Activated CD4-positive, alpha-beta T cell treated with anti-CD3 and anti-CD28 coated beads, Interleukin-2, amount 10 ng/mL, durations not matched to agents 24 days and 14 days (primary cell): ENCODE measurements around the gene CHST3. TPM values are rescaled to one million over a fixed set of nuclear protein-coding genes. Genes with fewer than 3 reads are reported as not detected.

ENCODE experiments used
- DNase-seq: peaks from one replicate; pipeline ENCODE4 v3.0.0; 2022
- H3K27ac Mint-ChIP-seq: one replicate; pipeline ENCODE4 v1.8.0; 2022; ENCODE audit warnings: mild to moderate bottlenecking, mixed read lengths
- H3K27me3 Mint-ChIP-seq: one replicate; pipeline ENCODE4 v1.8.0; 2022; ENCODE audit warnings: mixed read lengths
- H3K36me3 Mint-ChIP-seq: one replicate; pipeline ENCODE4 v1.8.0; 2022; ENCODE audit warnings: low read depth, mild to moderate bottlenecking, mixed read lengths
- H3K4me1 Mint-ChIP-seq: one replicate; pipeline ENCODE4 v1.8.0; 2021; ENCODE audit warnings: mixed read lengths
- H3K4me3 Mint-ChIP-seq: one replicate; pipeline ENCODE4 v1.8.0; 2022; ENCODE audit warnings: mild to moderate bottlenecking, moderate library complexity, mixed read lengths
- H3K9me3 Mint-ChIP-seq: one replicate; pipeline ENCODE4 v1.8.0; 2021; ENCODE audit warnings: mixed read lengths
- intact Hi-C: fragments of 100-400 bp; cut with micrococcal nuclease; formaldehyde crosslinking; loops from one replicate; pipeline ENCODE4 v1.15.1; 2023
- total RNA-seq: library from RNA; stranded (reverse); gene quantifications from 2 replicates; pipeline ENCODE4 v1.2.3, GENCODE V29; 2022

Gene CHST3
- total RNA-seq, 1 donor from 2014 or later, result 0.63 TPM

DNA sequence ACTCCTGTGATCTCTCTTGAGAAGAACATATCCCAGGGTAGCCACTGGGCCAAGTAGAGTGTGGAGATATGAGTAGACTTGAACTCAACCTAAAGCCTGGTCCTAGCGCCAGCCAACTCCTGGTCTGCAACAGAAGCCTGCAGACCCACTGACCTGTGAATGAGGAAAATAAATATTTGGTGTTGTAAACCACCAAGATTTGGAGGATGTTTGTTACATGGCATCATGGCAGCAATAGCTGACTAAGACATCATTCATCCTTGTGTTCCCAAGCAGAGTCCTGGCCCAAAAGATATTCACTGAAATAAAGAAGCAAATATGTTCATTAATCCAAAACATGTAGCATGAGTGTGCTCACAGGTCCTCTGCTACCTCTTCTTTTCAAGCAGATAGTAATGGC, 26.0 kb upstream of the CHST3 start:
- no peak overlapping the region for H3K27ac Mint-ChIP-seq
- no peak for DNase-seq
- intact Hi-C loops, result loop anchor here (10.0 kb wide), 1 partner anchor 397 kb away; no protein-coding TSS in a partner anchor
- peaks cover 8% of the 10 kb centered on the region for H3K36me3 Mint-ChIP-seq
- H3K27me3 Mint-ChIP-seq, result peaks cover 4% of the 10 kb centered on the region
- no peak overlapping the region for H3K4me3 Mint-ChIP-seq
- H3K9me3 Mint-ChIP-seq, result peaks cover 43% of the 10 kb centered on the region
- H3K4me1 Mint-ChIP-seq, result peaks cover 14% of the 10 kb centered on the region

DNA sequence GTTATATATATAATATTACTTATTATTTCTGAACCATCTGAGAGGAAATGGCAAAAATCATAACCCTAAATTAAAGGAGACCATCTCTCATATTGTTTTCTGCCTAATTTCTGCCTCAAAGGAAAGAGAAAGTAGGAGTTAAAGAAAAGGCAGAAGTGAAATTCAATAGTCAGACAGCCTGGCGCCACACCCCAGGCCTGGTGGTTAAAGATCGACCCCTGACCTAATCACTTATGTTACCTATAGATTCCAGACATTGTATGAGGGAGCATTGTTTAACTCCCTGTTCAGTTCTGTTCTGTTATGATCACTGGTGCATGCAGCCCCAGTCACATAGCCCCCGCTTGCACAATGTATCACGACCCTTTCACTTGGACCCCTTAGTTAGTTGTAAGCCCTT, 24.9 kb upstream of the CHST3 start:
- no peak overlapping the region for H3K27ac Mint-ChIP-seq
- H3K9me3 Mint-ChIP-seq, result peaks cover 43% of the 10 kb centered on the region
- H3K4me3 Mint-ChIP-seq, result no peak overlapping the region
- intact Hi-C loops, result loop anchor here (10.0 kb wide), 1 partner anchor 395 kb away; no protein-coding TSS in a partner anchor
- no peak for DNase-seq
- H3K4me1 Mint-ChIP-seq, result peaks cover 5% of the 10 kb centered on the region
- peaks cover 4% of the 10 kb centered on the region for H3K27me3 Mint-ChIP-seq
- peaks cover 7% of the 10 kb centered on the region for H3K36me3 Mint-ChIP-seq

DNA sequence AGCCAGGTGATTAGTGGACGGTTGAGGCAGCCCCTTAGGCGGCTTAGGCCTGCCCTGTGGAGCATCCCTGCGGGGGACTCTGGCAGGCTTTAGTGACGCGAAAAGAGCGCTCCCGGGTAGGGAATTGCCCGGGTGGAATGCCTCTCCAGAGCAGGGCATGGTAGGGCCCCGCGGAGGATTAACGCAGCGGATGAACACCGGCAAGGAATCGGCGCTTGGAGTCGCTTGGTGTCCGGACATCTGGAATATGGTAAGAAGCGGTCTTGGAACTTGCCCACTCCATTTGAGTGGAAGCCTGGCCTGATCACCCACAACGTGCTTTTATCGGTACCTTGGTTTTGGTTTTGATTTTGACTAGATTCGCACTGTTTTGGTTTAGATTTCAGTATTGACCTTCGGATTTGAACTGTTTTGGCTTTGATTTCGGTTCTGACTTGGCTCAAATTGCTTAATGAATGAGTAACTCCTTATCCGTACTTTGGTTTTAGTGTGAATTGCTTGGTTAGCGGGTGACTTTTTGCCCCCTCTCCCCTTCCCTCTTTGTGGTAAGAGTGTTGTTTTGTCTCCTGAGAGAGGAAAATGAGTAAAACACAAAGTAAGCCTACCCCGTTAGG, 24.2 kb upstream of the CHST3 start:
- Mint-ChIP-seq H3K27me3 (peaks cover 4% of the 10 kb centered on the region), H3K36me3 (peaks cover 7% of the 10 kb centered on the region), H3K9me3 (peaks cover 38% of the 10 kb centered on the region), H3K4me3 (no peak overlapping the region), H3K4me1 (peaks cover 2% of the 10 kb centered on the region), H3K27ac (no peak overlapping the region)
- intact Hi-C loops, result loop anchor here (10.0 kb wide), 1 partner anchor 395 kb away; no protein-coding TSS in a partner anchor
- DNase-seq, result no peak

DNA sequence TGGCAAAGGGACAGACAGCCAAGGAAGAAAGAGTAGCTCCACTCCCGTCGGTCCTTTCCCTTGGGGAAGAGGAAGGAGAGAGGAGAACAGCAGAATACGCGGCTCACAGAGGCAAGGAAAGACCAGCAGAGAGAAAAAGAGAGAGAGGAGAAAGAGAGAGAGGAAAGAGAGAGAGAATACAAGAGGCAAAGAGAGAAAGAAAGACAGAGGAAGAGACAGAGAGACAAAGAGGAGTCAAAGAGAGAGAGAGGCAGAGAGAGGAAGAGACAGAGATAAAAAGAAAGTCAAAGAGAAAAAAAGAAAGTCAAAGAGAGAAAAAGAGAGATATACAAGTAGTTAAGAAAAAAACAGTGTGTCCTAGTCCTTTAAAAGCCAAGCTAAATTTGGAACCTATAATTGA, 23.4 kb upstream of the CHST3 start:
- Mint-ChIP-seq H3K36me3 (peaks cover 6% of the 10 kb centered on the region), H3K4me3 (no peak overlapping the region), H3K27ac (no peak overlapping the region), H3K9me3 (peaks cover 34% of the 10 kb centered on the region), H3K27me3 (peaks cover 4% of the 10 kb centered on the region), H3K4me1 (peaks cover 2% of the 10 kb centered on the region)
- DNase-seq, result no peak
- intact Hi-C loops, result no loop called here

DNA sequence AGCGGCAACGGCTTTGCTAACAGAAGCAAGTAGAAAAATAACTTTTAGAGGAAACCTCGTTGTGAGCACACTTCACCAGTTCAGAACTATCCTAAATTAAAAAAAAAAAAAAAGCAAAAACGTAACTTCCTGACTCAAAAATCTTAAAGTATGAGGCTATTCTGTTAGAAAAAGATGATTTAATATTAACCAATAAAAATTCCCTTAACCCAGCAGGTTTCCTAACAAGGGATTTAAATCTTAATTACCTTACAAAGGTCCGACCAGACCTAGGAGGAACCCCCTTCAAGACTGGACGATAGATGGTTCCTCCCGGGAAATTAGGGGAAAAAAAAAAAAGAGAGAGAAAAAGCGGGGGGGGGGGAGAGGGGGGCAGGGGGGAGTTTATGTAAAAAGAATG, 22.9 kb upstream of the CHST3 start:
- Mint-ChIP-seq H3K9me3 (peaks cover 34% of the 10 kb centered on the region), H3K36me3 (peaks cover 7% of the 10 kb centered on the region), H3K4me1 (peaks cover 2% of the 10 kb centered on the region), H3K4me3 (no peak overlapping the region), H3K27me3 (peaks cover 4% of the 10 kb centered on the region), H3K27ac (no peak overlapping the region)
- no peak for DNase-seq
- intact Hi-C loops, result no loop called here

DNA sequence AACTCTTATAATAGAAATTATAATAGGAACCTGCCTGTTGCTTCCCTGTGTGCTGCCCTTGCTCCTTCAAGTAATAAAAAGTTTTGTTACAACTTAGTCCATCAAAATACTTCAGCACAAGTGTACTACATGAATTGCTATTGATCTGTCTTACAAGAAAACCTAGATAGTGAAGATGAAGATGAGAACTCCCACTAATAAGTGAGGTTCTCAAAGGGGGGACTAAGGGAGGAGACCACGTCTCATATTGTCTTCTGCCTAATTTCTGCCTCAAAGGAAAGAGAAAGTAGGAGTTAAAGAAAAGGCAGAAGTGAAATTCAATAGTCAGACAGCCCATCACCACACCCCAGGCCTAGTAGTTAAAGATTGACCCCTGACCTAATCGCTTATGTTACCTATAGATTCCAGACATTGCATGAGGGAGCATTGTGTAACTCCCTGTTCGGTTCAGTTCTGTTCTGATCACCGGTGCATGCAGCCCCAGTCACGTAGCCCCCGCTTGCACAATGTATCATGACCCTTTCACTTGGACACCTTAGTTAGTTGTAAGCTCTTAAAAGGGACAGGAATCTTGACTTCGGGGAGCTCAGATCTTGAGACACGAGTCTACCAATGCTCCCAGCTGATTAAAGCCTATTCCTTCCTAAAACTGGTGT, 18.2 kb upstream of the CHST3 start:
- peaks cover 2% of the 10 kb centered on the region for H3K27me3 Mint-ChIP-seq
- H3K9me3 Mint-ChIP-seq, result peaks cover 12% of the 10 kb centered on the region
- H3K27ac Mint-ChIP-seq, result no peak overlapping the region
- DNase-seq, result no peak
- H3K4me3 Mint-ChIP-seq, result no peak overlapping the region
- H3K4me1 Mint-ChIP-seq, result no peaks in the 10 kb centered on the region
- intact Hi-C loops, result no loop called here
- peaks cover 2% of the 10 kb centered on the region for H3K36me3 Mint-ChIP-seq

DNA sequence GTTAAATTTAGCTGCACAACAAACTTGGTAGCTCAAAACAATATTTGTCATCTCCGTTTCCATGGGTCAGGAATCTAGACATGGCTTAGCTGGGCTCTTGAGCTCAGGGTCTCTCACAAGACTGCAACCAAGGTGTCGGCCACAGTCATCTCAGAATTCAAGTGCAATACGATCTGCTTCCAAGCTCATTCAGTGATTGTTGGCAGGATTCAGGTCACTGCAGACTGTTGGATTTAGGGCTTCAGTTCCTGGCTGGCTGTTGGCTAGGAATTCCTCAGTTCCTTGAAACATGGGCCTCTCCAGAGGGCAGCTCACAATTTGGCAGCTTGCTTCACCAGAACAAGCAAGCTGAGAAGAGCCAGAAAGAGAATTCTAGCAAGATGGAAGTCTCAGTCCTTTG, 17.5 kb upstream of the CHST3 start:
- no peaks in the 10 kb centered on the region for H3K4me1 Mint-ChIP-seq
- H3K9me3 Mint-ChIP-seq, result peaks cover 12% of the 10 kb centered on the region
- no peak overlapping the region for H3K4me3 Mint-ChIP-seq
- intact Hi-C loops, result no loop called here
- no peak for DNase-seq
- H3K36me3 Mint-ChIP-seq, result peaks cover 2% of the 10 kb centered on the region
- H3K27me3 Mint-ChIP-seq, result peaks cover 2% of the 10 kb centered on the region
- H3K27ac Mint-ChIP-seq, result no peak overlapping the region

DNA sequence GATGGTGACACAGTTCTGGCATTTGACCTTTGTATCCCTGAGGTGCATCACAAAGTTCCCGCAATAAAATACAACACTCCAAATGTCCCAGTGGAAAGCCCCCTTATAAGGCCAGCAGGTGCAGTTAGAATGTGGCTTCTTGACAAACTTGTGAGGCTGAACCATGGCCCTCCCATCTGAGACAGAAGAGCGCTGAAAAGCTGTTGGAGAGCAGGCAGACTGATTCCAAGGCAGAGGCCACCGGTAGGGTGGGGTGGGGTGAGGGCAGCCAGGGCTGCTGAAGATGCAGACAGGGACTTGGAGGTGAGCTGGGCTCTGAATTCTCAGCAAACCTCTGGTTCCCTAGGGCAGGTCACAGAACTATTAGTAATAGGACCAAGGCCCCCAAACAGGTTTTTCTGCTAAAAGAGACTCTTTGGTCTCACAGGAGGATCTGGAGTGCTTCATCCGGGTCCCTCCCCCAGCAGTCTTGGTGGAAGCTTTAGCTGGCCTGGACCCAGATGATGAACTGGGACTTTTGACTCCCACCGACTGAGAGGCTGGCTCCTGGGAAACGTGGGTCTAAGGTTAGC, 15.6 kb upstream of the CHST3 start:
- Mint-ChIP-seq H3K27me3 (no peaks in the 10 kb centered on the region), H3K27ac (no peak overlapping the region), H3K9me3 (peaks cover 12% of the 10 kb centered on the region), H3K4me3 (no peak overlapping the region), H3K4me1 (no peaks in the 10 kb centered on the region), H3K36me3 (peaks cover 2% of the 10 kb centered on the region)
- intact Hi-C loops, result no loop called here
- DNase-seq, result no peak

DNA sequence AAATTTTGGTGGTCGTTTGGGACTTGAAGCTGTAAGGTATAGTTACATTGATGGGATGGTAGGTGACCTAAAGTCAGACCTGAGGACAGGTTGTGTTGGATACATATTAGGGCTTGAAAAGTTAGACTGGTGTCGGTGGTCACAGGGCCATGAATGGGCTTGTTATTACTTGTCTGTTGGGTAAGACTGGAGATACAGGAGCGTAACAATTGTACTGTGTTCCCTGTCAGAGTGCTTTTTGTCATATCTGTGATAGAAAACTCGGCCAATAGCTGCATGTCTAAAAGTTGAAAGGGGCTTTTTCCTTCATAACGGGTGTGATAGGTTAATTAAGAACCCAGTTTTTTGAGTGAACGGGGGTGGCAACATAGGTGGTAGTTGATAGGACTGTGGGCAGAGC, 13.5 kb upstream of the CHST3 start:
- Mint-ChIP-seq H3K36me3 (peaks cover 2% of the 10 kb centered on the region), H3K27me3 (no peaks in the 10 kb centered on the region), H3K9me3 (peaks cover 16% of the 10 kb centered on the region), H3K4me1 (no peaks in the 10 kb centered on the region), H3K4me3 (no peak overlapping the region), H3K27ac (no peak overlapping the region)
- intact Hi-C loops, result no loop called here
- no peak for DNase-seq

DNA sequence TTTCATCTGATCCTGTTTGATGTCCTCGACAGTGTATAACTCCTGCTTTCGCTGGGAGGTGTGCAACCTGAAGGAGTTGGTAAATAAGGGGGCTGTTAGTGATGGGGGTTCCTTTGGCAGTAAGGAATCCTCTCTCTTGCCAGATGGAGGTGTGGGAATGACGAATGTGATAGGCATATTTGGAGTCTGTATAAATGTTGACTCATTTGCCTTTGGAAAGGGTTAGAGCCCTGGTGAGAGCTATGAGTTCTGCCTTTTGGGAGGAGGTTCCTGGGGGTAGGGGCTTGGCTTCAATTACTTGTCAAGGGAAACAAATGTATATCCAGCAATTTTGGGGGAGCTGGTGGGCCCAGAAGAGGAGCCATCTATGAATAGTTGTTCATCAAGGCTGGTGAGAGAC, 11.4 kb upstream of the CHST3 start:
- intact Hi-C loops, result no loop called here
- H3K27me3 Mint-ChIP-seq, result peaks cover 3% of the 10 kb centered on the region
- no peak overlapping the region for H3K4me3 Mint-ChIP-seq
- DNase-seq, result no peak
- H3K4me1 Mint-ChIP-seq, result peaks cover 3% of the 10 kb centered on the region
- H3K27ac Mint-ChIP-seq, result no peak overlapping the region
- no peaks in the 10 kb centered on the region for H3K36me3 Mint-ChIP-seq
- peaks cover 11% of the 10 kb centered on the region for H3K9me3 Mint-ChIP-seq

DNA sequence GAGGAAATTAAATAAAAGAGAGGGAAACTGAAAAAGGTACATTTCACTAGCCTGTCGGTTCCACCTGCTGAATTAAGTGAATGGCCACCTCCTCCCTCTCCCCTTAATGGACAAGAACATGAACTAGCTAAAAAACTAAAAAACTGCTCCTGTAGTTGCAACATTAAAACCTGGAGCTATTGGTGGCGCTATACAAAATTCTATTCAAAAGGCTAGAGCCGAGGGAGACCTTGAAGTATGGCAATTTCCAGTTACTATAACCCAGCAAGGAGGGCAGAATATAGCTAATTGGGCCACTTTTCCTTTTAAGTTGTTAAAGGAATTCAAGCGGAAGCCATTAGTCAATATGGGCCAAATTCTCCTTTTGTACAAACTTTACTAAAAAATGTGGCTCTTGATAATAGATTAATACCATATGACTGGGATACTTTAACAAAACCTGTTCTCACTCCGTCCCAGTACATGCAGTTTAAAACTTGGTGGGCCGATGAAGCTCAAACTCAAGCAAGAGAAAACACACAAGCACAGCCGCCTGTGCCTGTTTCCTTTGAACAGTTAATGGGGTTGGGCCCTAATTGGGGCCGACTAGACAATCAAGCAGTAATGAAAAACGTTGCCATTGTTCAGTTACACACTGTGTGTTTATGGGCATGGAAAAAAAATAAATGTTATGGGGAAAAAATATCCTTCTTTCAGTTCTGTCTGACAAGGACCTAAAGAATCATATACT, 6.5 kb upstream of the CHST3 start:
- Mint-ChIP-seq H3K27me3 (peaks cover 32% of the 10 kb centered on the region), H3K4me1 (peaks cover 3% of the 10 kb centered on the region), H3K27ac (no peak overlapping the region), H3K36me3 (no peaks in the 10 kb centered on the region), H3K4me3 (no peak overlapping the region), H3K9me3 (peaks cover 4% of the 10 kb centered on the region)
- DNase-seq, result no peak
- intact Hi-C loops, result no loop called here

DNA sequence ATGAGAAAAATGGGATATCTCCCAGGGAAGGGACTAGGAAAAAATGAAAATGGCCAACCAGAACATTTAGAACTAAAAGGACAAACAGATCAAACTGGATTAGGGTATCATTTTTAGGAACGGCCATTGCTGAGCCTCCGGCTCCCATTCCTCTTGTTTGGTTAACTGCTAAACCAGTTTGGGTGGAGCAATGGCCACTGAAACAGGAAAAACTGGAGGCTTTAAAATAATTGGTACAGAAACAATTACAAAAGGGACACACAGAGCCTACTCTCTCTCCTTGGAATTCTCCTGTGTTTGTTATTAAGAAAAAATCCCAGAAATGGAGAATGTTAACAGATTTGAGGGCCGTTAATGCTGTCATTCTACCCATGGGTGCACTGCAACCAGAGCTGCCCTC, 4.7 kb upstream of the CHST3 start:
- H3K27ac Mint-ChIP-seq, result no peak overlapping the region
- peaks cover 4% of the 10 kb centered on the region for H3K9me3 Mint-ChIP-seq

DNA sequence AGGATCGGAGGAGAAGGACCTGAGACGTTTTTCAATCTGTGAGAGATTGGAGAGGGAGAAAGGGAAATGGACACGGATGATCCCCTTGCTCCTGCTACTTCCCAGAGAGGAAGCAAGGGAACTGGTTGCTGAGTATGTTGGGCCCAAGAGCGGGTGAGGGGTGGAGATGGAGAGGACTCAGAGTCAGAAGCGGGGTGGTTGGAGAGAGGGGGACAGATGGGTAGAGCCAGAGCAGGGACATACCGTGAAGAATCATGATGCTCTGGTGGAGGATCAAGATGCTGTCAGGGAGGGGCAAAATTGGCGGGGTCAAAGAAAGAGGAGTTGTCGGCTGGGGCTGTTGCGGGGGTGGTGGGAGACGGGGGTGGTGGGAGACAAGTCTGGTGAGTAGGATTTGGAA, 2.4 kb upstream of the CHST3 start:
- no peak for DNase-seq
- no peaks in the 10 kb centered on the region for H3K36me3 Mint-ChIP-seq
- no peaks in the 10 kb centered on the region for H3K9me3 Mint-ChIP-seq
- no peak overlapping the region for H3K27ac Mint-ChIP-seq
- H3K4me3 Mint-ChIP-seq, result no peak overlapping the region
- H3K4me1 Mint-ChIP-seq, result peaks cover 8% of the 10 kb centered on the region
- peaks cover 60% of the 10 kb centered on the region for H3K27me3 Mint-ChIP-seq
- intact Hi-C loops, result no loop called here

More for the DNA sequence above, 4.7 kb upstream of the CHST3 start:
- intact Hi-C loops, result no loop called here
- no peak for DNase-seq
- H3K4me3 Mint-ChIP-seq, result no peak overlapping the region
- H3K36me3 Mint-ChIP-seq, result no peaks in the 10 kb centered on the region
- peaks cover 3% of the 10 kb centered on the region for H3K4me1 Mint-ChIP-seq
- peaks cover 39% of the 10 kb centered on the region for H3K27me3 Mint-ChIP-seq

DNA sequence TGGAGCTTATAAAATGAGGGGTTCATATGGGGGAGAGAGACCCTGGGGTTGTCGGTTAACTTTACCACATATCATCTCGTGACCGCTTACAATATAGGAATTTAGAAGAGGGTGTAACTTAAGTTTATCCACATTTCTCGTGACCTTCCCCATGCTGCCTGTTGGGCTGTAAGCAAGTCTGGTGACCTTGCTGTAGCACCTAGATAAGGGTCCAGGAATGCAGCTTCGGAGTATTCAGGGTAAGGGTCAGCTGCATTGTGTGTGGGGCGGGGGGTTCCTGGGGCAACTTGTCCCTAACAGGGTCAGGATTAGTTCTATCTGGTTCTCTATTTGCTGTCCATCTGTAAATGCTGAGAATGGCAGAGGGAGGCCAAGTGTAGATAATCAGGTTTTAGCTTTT, 1.3 kb upstream of the CHST3 start:
- Mint-ChIP-seq H3K36me3 (no peaks in the 10 kb centered on the region), H3K27ac (no peak overlapping the region), H3K4me3 (peak overlapping the region; percentile 19), H3K9me3 (no peaks in the 10 kb centered on the region), H3K4me1 (peaks cover 8% of the 10 kb centered on the region), H3K27me3 (peaks cover 61% of the 10 kb centered on the region)
- no peak for DNase-seq
- intact Hi-C loops, result no loop called here
